Ramos (cell line): Measurements from ENCODE around the gene MRPL24.

Experiments used
- in situ Hi-C: fragments of 300-500 bp; cut with MboI; formaldehyde crosslinking; loops from one replicate; pipeline ENCODE4 v1.14.3; 2022; ENCODE audit warnings: low sequenced_read_pairs; ENCODE audit not compliant: unreplicated experiment

The MRPL24 gene

DNA sequence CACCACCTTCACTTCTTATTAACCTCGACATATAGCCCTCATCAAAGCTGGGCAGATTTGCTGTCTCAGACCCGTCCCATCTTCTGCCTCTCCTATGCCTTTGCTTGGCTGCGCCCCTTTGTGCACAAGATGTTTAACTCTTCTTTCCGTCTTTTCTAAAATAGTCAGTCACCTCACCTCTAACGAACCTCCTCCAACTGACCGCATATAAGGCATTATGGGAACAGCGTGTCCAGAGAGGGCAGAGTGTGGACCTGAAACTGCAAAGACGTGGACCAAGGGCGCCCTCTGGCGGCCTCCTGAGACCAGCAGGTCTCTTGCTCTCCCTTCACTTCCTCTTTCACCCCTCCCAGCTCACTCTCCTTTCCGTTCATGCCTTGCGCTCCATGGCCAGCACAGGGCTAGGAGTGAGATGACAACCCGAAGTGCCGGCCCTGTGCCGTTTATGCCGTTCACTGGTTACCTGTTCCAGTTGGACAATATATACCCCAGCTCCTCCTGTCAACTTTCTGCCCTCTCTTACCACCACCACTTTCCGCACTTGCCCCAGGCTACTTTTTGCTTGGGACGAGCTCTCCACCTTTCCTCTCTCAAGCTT lies 15.1 kb downstream of the MRPL24 start:
- in situ Hi-C loops = no loop called here

- in situ Hi-C loops = no loop called here
These were observed 19.4 kb downstream of the MRPL24 start for GRCh38 chr1:156721535-156721934.

- in situ Hi-C loops = no loop called here
These were observed 19.8 kb downstream of the MRPL24 start for GRCh38 chr1:156721131-156721530.

- in situ Hi-C loops = no loop called here
These were observed 23.5 kb downstream of the MRPL24 start for GRCh38 chr1:156717351-156717750.

- in situ Hi-C loops = no loop called here
These were observed 26.1 kb downstream of the MRPL24 start for GRCh38 chr1:156714830-156715229.

DNA sequence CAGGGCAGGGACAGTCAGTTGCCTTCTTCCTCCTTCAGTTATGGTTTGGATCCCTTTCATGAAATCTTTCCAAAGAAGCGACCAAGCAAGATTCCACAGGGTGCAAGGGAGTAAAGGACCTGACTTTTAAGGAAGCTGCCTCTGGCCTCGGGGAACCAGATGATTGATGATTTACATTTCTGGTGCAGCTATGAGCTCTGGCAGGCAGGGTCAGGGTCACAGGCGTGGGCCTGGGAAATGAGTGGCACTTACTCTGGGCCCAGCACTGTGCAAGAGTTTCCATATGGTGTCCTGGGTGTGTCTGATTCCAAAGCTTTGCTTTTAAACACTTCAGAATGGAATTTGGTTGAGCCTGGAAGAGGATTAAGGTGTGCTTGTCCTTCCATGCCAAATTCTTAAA lies 28.3 kb downstream of the MRPL24 start:
- in situ Hi-C loops = no loop called here

DNA sequence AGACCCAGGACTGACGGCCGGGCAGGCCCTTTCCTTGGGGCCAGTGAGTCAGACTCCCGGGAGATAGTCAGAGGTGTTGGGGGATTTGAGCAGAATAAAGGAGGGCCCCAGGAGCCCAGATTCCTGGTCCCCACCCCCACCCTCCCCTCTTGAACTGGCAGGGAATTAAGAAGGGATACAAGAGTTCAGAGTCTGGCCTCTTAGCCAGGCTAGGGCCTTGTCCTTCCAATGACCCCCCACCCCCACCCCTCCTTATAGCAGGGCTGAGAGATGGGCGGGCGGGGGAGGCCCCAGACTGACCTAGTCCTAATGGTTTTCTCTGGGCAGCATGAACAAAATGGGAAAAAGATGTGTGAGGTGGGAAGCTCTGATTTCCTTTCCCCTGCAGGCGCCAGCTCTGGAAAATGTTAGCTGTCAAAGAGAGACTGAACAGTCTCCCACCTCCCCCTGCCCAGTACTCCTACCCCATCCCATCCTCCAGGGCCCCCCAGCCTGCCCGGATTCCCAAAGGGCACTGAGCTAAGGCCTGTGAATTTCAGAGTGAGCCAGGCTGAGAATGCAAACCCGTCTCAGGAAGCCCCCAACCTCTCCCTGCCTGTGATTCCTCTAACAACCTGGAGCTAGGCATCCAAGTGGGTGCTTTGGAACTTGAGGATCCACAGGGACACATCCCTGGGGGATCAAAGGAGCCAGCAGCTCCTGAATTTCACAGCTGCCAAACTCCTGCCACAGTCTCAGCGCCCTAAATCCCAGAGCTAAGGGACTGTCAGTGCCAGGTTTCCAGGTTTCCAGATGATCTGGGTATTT lies 29.7 kb downstream of the MRPL24 start:
- in situ Hi-C loops = no loop called here

GRCh38 chr1:156709757-156710489 lies 31.0 kb downstream of the MRPL24 start:
- in situ Hi-C loops = no loop called here

GRCh38 chr1:156709031-156709430 lies 31.9 kb downstream of the MRPL24 start:
- in situ Hi-C loops = no loop called here

- in situ Hi-C loops = no loop called here
These were observed 32.6 kb downstream of the MRPL24 start for GRCh38 chr1:156708218-156708661.

- in situ Hi-C loops = no loop called here
These were observed 33.3 kb downstream of the MRPL24 start for GRCh38 chr1:156707417-156708217.

DNA sequence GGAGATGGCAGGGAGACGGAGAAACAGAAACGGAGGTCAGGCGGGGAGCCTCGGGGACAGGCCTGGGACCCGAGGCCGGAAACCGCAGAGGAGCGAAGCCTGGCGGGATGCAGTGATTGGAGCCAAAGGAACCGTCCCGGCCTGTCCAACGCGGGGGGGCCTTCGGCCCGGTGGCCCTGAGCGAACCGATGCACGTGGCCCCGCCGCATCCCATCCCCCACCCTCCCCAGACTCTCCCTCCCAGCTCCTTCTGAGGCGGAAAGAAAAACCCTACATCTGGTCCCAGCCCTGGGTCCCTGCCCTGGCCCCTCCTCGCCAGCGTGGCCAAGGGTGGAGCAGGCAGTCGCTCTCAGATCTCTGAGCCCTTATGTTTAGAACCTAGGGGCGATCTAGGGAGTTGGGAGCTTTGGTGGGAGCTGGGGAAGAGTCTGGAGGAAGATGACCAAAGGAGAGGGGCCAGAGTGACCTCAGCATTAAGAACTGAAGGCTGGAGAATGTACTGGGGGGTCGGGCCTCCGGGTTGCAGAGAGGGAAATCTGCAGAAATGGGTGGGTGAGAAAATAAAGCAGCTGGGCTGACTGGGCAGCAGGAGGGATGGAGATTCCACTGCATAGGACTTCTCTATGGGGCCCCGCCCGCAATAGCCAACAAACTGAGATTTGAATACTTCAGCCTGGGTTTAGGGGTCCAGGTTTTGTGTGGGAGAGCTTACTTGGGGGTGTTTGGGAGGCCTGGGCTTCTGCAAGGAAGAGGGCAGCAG lies 34.1 kb downstream of the MRPL24 start:
- in situ Hi-C loops = no loop called here

GRCh38 chr1:156705918-156706656 lies 34.8 kb downstream of the MRPL24 start:
- in situ Hi-C loops = no loop called here

- in situ Hi-C loops = no loop called here
These were observed 35.5 kb downstream of the MRPL24 start, which contains the start of gene CRABP2 for GRCh38 chr1:156705321-156705917. Gene CRABP2, minus strand, starts transcription at chr1:156705583. Its CDS starts 137 bp downstream, at chr1:156705446.

DNA sequence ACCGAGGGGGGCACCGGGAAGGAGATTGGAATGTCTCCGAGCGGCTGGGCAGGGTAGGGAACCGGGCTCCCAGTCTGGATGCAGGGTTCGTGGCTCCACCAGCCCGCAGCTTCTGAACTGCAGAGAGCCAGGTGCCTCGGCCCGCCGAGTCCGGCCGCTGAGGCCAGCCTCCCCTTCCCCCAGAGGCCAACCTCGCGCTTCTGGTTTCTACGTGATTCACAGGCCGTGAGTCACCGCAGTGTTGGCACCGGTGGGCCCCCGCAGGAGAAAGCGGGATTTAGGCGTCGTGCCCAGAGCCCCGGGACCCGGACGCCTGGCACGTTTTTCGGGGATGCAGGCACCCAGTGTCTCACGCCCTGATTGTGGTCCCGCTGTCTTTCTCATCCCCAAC lies 36.0 kb downstream of the MRPL24 start:
- in situ Hi-C loops = no loop called here

DNA sequence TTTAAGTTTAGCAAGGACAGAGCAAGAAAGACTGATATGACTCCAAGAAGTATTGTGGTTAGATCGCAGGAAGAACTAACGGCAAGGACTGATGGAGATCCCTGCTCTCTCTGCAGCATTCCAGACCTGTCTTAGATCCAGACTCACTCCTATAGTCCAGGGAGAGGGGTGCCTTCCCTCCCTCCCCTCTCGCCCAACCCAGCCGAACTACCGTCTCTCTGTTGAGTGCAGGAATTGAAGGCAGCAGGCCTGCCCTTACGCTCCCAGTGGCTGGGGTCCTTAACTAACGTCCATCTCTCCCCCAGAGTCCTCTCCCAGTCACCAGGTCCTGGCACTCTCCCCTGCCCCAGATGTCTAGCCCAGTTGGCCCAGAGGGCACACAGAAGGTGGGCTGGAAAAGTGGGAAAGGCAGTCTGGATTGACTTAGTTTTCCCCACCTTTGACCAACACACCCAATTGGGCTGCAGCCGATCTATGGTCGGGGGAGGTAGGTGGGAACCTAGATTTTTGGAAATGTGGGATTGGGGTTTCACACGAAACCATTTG lies 36.6 kb downstream of the MRPL24 start:
- in situ Hi-C loops = no loop called here

GRCh38 chr1:156703741-156704140 lies 37.1 kb downstream of the MRPL24 start:
- in situ Hi-C loops = no loop called here

- in situ Hi-C loops = no loop called here
These were observed 37.6 kb downstream of the MRPL24 start for GRCh38 chr1:156703336-156703735.
